Adrenal gland (tissue), 5 donors: ENCODE measurements around the gene FHIT.

ENCODE experiments used
- POLR2A ChIP-seq, 2 donors: fragments of 450-650 bp; IDR thresholded peaks; one replicate each; pipeline ENCODE4 v1.6.1; 2017; ENCODE audit warnings: antibody characterized with exemption in 2 of 2, mild to moderate bottlenecking in 2 of 2, moderate library complexity in 1 of 2
- TF ChIP-seq, protein P1 (sequence below), 6 experiments: fragments of 450-650 bp in 4 of 6; fragments of 200-600 bp in 2 of 6; sonication (generic) in 1 of 6; IDR thresholded peaks; 1 replicate in 5 of 6; 2 replicates in 1 of 6; pipeline versions ENCODE4 v1.5.1 to v1.8.0; 2016 to 2021; ENCODE audit warnings: antibody characterized with exemption in 6 of 6, mild to moderate bottlenecking in 2 of 6, moderate library complexity in 1 of 6
- donor health status: DM: no; HTN: no; CAD: no.

- TF ChIP-seq, protein P1, sequence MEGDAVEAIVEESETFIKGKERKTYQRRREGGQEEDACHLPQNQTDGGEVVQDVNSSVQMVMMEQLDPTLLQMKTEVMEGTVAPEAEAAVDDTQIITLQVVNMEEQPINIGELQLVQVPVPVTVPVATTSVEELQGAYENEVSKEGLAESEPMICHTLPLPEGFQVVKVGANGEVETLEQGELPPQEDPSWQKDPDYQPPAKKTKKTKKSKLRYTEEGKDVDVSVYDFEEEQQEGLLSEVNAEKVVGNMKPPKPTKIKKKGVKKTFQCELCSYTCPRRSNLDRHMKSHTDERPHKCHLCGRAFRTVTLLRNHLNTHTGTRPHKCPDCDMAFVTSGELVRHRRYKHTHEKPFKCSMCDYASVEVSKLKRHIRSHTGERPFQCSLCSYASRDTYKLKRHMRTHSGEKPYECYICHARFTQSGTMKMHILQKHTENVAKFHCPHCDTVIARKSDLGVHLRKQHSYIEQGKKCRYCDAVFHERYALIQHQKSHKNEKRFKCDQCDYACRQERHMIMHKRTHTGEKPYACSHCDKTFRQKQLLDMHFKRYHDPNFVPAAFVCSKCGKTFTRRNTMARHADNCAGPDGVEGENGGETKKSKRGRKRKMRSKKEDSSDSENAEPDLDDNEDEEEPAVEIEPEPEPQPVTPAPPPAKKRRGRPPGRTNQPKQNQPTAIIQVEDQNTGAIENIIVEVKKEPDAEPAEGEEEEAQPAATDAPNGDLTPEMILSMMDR (IDR thresholded peaks at IDR 0.05): no peak
- no peak for TF ChIP-seq POLR2A (IDR thresholded peaks at IDR 0.05)
Observed at GRCh38 chr3:61074783-61075182, 176.5 kb downstream of the FHIT start.
